ENCODE measurements around the gene GRK5.

Gene GRK5

GRCh38 chr10:119319161-119319919, 112.0 kb downstream of the GRK5 start:
- H2AFZ ChIP-seq (ENCODE audit: low read depth, low read length), result no peak overlapping the region
- TF ChIP-seq, protein P1, sequence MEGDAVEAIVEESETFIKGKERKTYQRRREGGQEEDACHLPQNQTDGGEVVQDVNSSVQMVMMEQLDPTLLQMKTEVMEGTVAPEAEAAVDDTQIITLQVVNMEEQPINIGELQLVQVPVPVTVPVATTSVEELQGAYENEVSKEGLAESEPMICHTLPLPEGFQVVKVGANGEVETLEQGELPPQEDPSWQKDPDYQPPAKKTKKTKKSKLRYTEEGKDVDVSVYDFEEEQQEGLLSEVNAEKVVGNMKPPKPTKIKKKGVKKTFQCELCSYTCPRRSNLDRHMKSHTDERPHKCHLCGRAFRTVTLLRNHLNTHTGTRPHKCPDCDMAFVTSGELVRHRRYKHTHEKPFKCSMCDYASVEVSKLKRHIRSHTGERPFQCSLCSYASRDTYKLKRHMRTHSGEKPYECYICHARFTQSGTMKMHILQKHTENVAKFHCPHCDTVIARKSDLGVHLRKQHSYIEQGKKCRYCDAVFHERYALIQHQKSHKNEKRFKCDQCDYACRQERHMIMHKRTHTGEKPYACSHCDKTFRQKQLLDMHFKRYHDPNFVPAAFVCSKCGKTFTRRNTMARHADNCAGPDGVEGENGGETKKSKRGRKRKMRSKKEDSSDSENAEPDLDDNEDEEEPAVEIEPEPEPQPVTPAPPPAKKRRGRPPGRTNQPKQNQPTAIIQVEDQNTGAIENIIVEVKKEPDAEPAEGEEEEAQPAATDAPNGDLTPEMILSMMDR (IDR thresholded peaks at IDR 0.05; ENCODE audit: borderline replicate concordance, extremely low read depth, low read length, poor library complexity, severe bottlenecking), result no peak
- no peak for TF ChIP-seq EZH2 (IDR thresholded peaks at IDR 0.05; ENCODE audit: borderline replicate concordance, low read depth, low read length, severe bottlenecking)
- no peaks in the 10 kb centered on the region for H3K36me3 ChIP-seq (ENCODE audit: insufficient read depth, low read length)
- DNase-seq, result no peak
- no peak overlapping the region for H3K9ac ChIP-seq (ENCODE audit: low read depth, low read length)
- H3K9me3 ChIP-seq (ENCODE audit: insufficient read depth, low read length, severe bottlenecking), result no peaks in the 10 kb centered on the region
- no peak for ATAC-seq (ENCODE audit: insufficient read depth, low read depth)
- H3K79me2 ChIP-seq (ENCODE audit: insufficient read depth, low read length), result no peaks in the 10 kb centered on the region
- peaks cover 1% of the 10 kb centered on the region for H3K27me3 ChIP-seq (ENCODE audit: insufficient read depth, low read length, poor library complexity)
- H3K4me2 ChIP-seq (ENCODE audit: insufficient read depth, low read length), result no peak overlapping the region
- no peak overlapping the region for H3K27ac ChIP-seq (ENCODE audit: low read length)
- H3K4me3 ChIP-seq (ENCODE audit: low read depth in 1 of 2, low read length in 2 of 2), result no peak overlapping the region
- H4K20me1 ChIP-seq (ENCODE audit: insufficient read depth, low read length), result peaks cover 95% of the 10 kb centered on the region
- H3K4me1 ChIP-seq (ENCODE audit: insufficient read depth, low read length), result peaks cover 14% of the 10 kb centered on the region

GRCh38 chr10:119319920-119320258, 112.5 kb downstream of the GRK5 start:
- peaks cover 95% of the 10 kb centered on the region for H4K20me1 ChIP-seq (ENCODE audit: insufficient read depth, low read length)
- H3K4me1 ChIP-seq (ENCODE audit: insufficient read depth, low read length), result peaks cover 13% of the 10 kb centered on the region

GRCh38 chr10:119320981-119321380, 113.6 kb downstream of the GRK5 start:
- no peak overlapping the region for H3K27ac ChIP-seq (ENCODE audit: low read length)
- no peak overlapping the region for H2AFZ ChIP-seq (ENCODE audit: low read depth, low read length)
- DNase-seq (no peak), ATAC-seq (ENCODE audit: insufficient read depth, low read depth) (no peak)
- no peak overlapping the region for H3K4me2 ChIP-seq (ENCODE audit: insufficient read depth, low read length)
- no peaks in the 10 kb centered on the region for H3K79me2 ChIP-seq (ENCODE audit: insufficient read depth, low read length)
- no peaks in the 10 kb centered on the region for H3K36me3 ChIP-seq (ENCODE audit: insufficient read depth, low read length)
- H3K9me3 ChIP-seq (ENCODE audit: insufficient read depth, low read length, severe bottlenecking), result no peaks in the 10 kb centered on the region
- TF ChIP-seq, protein P1 (IDR thresholded peaks at IDR 0.05; ENCODE audit: borderline replicate concordance, extremely low read depth, low read length, poor library complexity, severe bottlenecking), result no peak
- TF ChIP-seq EZH2 (IDR thresholded peaks at IDR 0.05; ENCODE audit: borderline replicate concordance, low read depth, low read length, severe bottlenecking), result no peak
- peaks cover 95% of the 10 kb centered on the region for H4K20me1 ChIP-seq (ENCODE audit: insufficient read depth, low read length)
- H3K4me1 ChIP-seq (ENCODE audit: insufficient read depth, low read length), result peaks cover 2% of the 10 kb centered on the region
- no peaks in the 10 kb centered on the region for H3K27me3 ChIP-seq (ENCODE audit: insufficient read depth, low read length, poor library complexity)
- no peak overlapping the region for H3K9ac ChIP-seq (ENCODE audit: low read depth, low read length)
- no peak overlapping the region for H3K4me3 ChIP-seq (ENCODE audit: low read depth in 1 of 2, low read length in 2 of 2)

More at GRCh38 chr10:119319920-119320258, 112.5 kb downstream of the GRK5 start:
- ATAC-seq (ENCODE audit: insufficient read depth, low read depth), result no peak
- H2AFZ ChIP-seq (ENCODE audit: low read depth, low read length), result no peak overlapping the region
- no peak for TF ChIP-seq EZH2 (IDR thresholded peaks at IDR 0.05; ENCODE audit: borderline replicate concordance, low read depth, low read length, severe bottlenecking)
- TF ChIP-seq, protein P1 (IDR thresholded peaks at IDR 0.05; ENCODE audit: borderline replicate concordance, extremely low read depth, low read length, poor library complexity, severe bottlenecking), result no peak
- no peaks in the 10 kb centered on the region for H3K36me3 ChIP-seq (ENCODE audit: insufficient read depth, low read length)
- no peaks in the 10 kb centered on the region for H3K79me2 ChIP-seq (ENCODE audit: insufficient read depth, low read length)
- no peaks in the 10 kb centered on the region for H3K27me3 ChIP-seq (ENCODE audit: insufficient read depth, low read length, poor library complexity)
- no peak overlapping the region for H3K9ac ChIP-seq (ENCODE audit: low read depth, low read length)
- H3K9me3 ChIP-seq (ENCODE audit: insufficient read depth, low read length, severe bottlenecking), result no peaks in the 10 kb centered on the region
- DNase-seq, result no peak
- no peak overlapping the region for H3K27ac ChIP-seq (ENCODE audit: low read length)
- H3K4me3 ChIP-seq (ENCODE audit: low read depth in 1 of 2, low read length in 2 of 2), result no peak overlapping the region
- H3K4me2 ChIP-seq (ENCODE audit: insufficient read depth, low read length), result no peak overlapping the region
